ENCODE data around the gene THBS1. TPM values are rescaled to one million over a fixed set of nuclear protein-coding genes. Genes with fewer than 3 reads are reported as not detected.

Gene THBS1
- polyA plus RNA-seq, 1 experiment, result 6,610 TPM

DNA sequence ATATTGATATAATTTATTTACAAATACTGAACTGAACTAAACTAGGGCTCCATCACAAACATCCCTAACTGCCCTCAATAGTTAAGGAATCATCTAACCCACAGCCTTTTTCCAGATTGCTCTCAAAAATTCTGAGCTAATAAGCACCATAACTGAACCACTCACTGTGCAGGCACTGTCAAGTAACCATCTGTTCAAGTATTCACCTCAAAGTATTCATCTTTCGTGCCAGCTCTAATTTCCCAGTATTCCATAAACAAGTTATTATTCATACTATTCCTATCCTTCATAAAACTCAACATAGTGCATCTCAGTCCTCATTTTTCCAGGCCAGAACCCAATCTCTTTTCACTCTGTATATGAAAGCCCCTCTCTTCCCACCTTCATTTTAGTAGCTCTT is 41.1 kb downstream of the THBS1 start:
- Histone ChIP-seq H3K36me3 (ENCODE audit: control insufficient read depth, insufficient read depth, low read length) (no peaks in the 10 kb centered on the region), H3K4me3 (ENCODE audit: low read depth, low read length) (no peak overlapping the region), H3K27me3 (ENCODE audit: control insufficient read depth, insufficient read depth, low read length) (no peaks in the 10 kb centered on the region)
- ChIA-PET CTCF (interaction anchor here (0.8 to 1.4 kb wide), 4 partner anchors 12 to 135 kb away, joined by 3 to 4 read pairs (median 3); no protein-coding TSS in a partner anchor), POLR2A (interaction anchor here (0.5 kb wide), 1 partner anchor 23 kb away, joined by 3 read pairs; no protein-coding TSS in a partner anchor)
- no peak for DNase-seq (ENCODE audit: low read depth)
- no peak for TF ChIP-seq CTCF (IDR thresholded peaks at IDR 0.05; ENCODE audit: insufficient read depth, low read depth, low read length)

DNA sequence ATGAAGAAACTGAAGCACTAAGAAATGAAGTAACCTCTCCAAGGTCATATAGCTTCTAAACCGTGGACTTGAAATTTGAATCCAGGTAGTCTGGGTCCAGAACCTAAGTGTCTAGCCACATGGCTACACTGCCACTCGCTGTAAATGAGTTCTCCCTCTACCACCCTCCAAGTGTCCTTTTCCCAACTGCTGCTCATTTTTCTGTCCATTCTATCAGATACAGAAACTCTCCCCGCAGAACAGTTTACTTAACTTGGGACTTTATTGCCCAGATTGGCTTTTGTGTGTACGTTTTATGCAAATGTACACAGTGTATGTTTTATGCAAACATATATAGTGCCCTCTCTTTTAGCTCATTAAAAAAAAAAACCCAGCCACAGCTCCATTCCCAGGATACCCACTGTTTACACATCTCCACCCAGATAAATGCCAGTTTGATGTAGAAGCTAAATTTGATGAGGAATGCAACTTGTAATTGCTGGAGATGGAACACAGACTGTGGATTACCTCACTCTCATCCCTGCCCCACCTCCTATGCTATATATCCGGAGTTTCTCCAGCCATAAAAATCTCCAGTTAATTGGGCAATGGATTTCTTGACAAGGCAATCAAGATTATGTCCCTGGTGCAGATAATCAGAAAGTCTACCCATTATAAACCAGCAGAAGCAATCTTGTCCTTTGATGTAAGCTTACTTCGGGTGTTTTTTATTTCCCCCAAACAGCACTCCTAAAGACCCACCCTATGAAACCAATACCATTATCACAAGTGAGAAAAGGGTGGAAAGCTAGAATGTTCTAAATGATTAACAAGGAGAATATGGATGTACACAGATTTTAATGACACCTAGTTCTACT is 42.0 kb downstream of the THBS1 start:
- CTCF ChIA-PET, result interaction anchor here (0.6 to 3.2 kb wide), 5 partner anchors 11 to 134 kb away, joined by 3 to 9 read pairs (median 4); no protein-coding TSS in a partner anchor
- H3K4me3 ChIP-seq (ENCODE audit: low read depth, low read length), result no peak overlapping the region
- POLR2A ChIA-PET, result no interaction called here
- H3K27me3 ChIP-seq (ENCODE audit: control insufficient read depth, insufficient read depth, low read length), result no peaks in the 10 kb centered on the region
- no peaks in the 10 kb centered on the region for H3K36me3 ChIP-seq (ENCODE audit: control insufficient read depth, insufficient read depth, low read length)
- DNase-seq (ENCODE audit: low read depth), result no peak
- TF ChIP-seq CTCF (IDR thresholded peaks at IDR 0.05; ENCODE audit: insufficient read depth, low read depth, low read length), result no peak

DNA sequence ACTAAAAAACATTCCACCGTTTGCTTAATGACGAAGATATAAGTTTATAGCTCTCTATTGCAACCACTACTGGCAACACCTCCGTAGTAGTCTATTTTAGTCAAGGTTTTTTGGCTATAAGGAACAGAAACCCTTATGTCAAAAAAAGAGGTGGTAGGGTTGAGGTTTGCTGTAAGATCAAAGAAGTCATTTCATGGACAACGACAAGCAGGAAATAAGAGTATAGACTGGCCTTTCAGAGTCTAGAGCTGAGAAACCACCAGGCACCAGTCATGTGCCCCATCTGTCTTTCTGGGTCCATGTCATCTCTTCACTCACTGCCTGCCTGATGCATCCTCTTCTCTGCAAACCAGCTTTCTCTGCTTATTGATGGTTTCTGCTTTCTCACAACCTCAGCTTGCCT is 42.7 kb downstream of the THBS1 start:
- DNase-seq (ENCODE audit: low read depth), result no peak
- no peaks in the 10 kb centered on the region for H3K27me3 ChIP-seq (ENCODE audit: control insufficient read depth, insufficient read depth, low read length)
- ChIA-PET CTCF (interaction anchor here (0.6 to 3.2 kb wide), 3 partner anchors 11 to 133 kb away, joined by 3 to 9 read pairs (median 4); no protein-coding TSS in a partner anchor), POLR2A (no interaction called here)
- H3K36me3 ChIP-seq (ENCODE audit: control insufficient read depth, insufficient read depth, low read length), result no peaks in the 10 kb centered on the region
- H3K4me3 ChIP-seq (ENCODE audit: low read depth, low read length), result no peak overlapping the region
- TF ChIP-seq CTCF (IDR thresholded peaks at IDR 0.05; ENCODE audit: insufficient read depth, low read depth, low read length), result no peak

DNA sequence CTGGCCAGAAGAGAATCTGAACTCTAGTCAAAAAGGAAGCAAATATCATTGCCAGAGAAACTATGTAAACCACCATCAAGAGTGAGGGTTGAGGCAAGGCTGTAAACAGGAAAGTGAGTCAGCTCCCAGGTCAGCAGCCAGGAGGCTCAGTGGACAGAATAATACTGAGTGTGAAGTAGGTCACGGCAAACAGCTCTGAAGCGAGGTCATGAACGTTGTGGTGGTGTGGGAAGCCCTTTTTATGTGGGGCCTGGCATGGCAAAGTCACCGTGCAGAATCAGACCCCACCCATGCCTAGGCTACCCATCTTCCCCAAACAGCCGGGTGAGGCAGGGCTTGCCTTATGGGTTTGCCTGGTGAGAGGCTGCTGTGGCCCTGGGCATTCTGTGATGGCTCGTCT is 43.9 kb downstream of the THBS1 start:
- DNase-seq (ENCODE audit: low read depth), result peak; percentile 84
- Histone ChIP-seq H3K4me3 (ENCODE audit: low read depth, low read length) (no peak overlapping the region), H3K27me3 (ENCODE audit: control insufficient read depth, insufficient read depth, low read length) (no peaks in the 10 kb centered on the region), H3K36me3 (ENCODE audit: control insufficient read depth, insufficient read depth, low read length) (no peaks in the 10 kb centered on the region)
- ChIA-PET CTCF (interaction anchor here (3.2 kb wide), 1 partner anchor 132 kb away, joined by 9 read pairs; no protein-coding TSS in a partner anchor), POLR2A (no interaction called here)
- TF ChIP-seq CTCF (IDR thresholded peaks at IDR 0.05; ENCODE audit: insufficient read depth, low read depth, low read length), result peak; percentile 43

DNA sequence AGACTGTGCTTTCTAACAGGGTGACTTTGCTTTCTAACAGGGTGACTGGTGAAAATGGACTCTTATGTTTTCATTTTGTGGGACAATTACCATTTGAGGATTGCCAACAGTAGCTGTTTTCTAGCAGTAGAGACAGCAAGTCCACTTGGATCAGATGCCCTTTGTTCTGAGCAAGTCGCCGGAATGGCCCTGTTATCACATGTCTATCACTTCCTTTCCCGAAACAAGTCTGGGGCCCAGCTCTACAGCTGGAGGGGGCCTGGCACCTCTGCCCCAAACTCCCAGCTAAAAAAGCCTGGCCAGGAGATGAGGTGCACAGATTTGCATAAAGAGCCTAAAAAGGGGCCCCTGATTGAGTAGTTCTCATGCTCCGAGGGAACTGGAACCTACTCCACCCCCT is 44.6 kb downstream of the THBS1 start:
- Histone ChIP-seq H3K36me3 (ENCODE audit: control insufficient read depth, insufficient read depth, low read length) (no peaks in the 10 kb centered on the region), H3K4me3 (ENCODE audit: low read depth, low read length) (no peak overlapping the region), H3K27me3 (ENCODE audit: control insufficient read depth, insufficient read depth, low read length) (no peaks in the 10 kb centered on the region)
- ChIA-PET CTCF (interaction anchor here (1.3 to 3.2 kb wide), 2 partner anchors 10 to 131 kb away, joined by 3 to 9 read pairs; no protein-coding TSS in a partner anchor), POLR2A (no interaction called here)
- no peak for TF ChIP-seq CTCF (IDR thresholded peaks at IDR 0.05; ENCODE audit: insufficient read depth, low read depth, low read length)
- no peak for DNase-seq (ENCODE audit: low read depth)
